ENCODE results near the gene CD9.

GRCh38 chr12:6235499-6235898 is 35.3 kb downstream of the CD9 start:
- no peak for TF ChIP-seq CTCF (conservative IDR thresholded peaks at IDR 0.05 in 1 of 2, IDR thresholded peaks at IDR 0.05 in 1 of 2; ENCODE audit: low read depth in 1 of 2, low read length in 2 of 2)
- no peak for TF ChIP-seq EZH2 (IDR thresholded peaks at IDR 0.05; ENCODE audit: low read length, missing control alignments)

All from fibroblast of lung (primary cell).